Measurements from ENCODE around the gene RAD51D. TPM values are rescaled to one million over a fixed set of nuclear protein-coding genes. Genes with fewer than 3 reads are reported as not detected.
"Not testable (repeated sequence)": the region's sequence is repeated elsewhere in the genome, so short reads cannot be mapped to it uniquely, and the experiment has no call there.

Gene RAD51D
- total RNA-seq, 2 experiments from 2014 or later: 25.6 to 25.9 TPM

- H3K27me3 Mint-ChIP-seq: peaks cover 13% of the 10 kb centered on the region
- ChIA-PET POLR2A (no interaction called here), CTCF (no interaction called here)
- no peak overlapping the region for H3K4me3 Mint-ChIP-seq
- H3K36me3 Mint-ChIP-seq (ENCODE audit: low read depth): no peaks in the 10 kb centered on the region
- H3K9me3 Mint-ChIP-seq: no peaks in the 10 kb centered on the region
- H3K4me1 Mint-ChIP-seq: peaks cover 2% of the 10 kb centered on the region
- no peak for DNase-seq
- no peak overlapping the region for H3K27ac Mint-ChIP-seq
Observed at GRCh38 chr17:35154196-35155165, 34.8 kb upstream of the RAD51D start.

- Mint-ChIP-seq H3K4me1 (no peaks in the 10 kb centered on the region), H3K9me3 (no peaks in the 10 kb centered on the region), H3K4me3 (no peak overlapping the region), H3K27me3 (peaks cover 11% of the 10 kb centered on the region), H3K27ac (no peak overlapping the region), H3K36me3 (ENCODE audit: low read depth) (no peaks in the 10 kb centered on the region)
- DNase-seq: no peak
- CTCF ChIA-PET: no interaction called here
- POLR2A ChIA-PET: no interaction called here
Observed at GRCh38 chr17:35152421-35153140, 32.9 kb upstream of the RAD51D start.

- H3K27me3 Mint-ChIP-seq: peaks cover 11% of the 10 kb centered on the region
- H3K36me3 Mint-ChIP-seq (ENCODE audit: low read depth); CTCF ChIA-PET; DNase-seq; H3K27ac Mint-ChIP-seq; H3K9me3 Mint-ChIP-seq; H3K4me3 Mint-ChIP-seq; POLR2A ChIA-PET; H3K4me1 Mint-ChIP-seq: not testable (repeated sequence)
Observed at GRCh38 chr17:35151080-35151479, 31.4 kb upstream of the RAD51D start.

- H3K36me3 Mint-ChIP-seq (ENCODE audit: low read depth): no peaks in the 10 kb centered on the region
- H3K9me3 Mint-ChIP-seq: no peaks in the 10 kb centered on the region
- ChIA-PET CTCF (interaction anchor here (1.2 kb wide), 1 partner anchor 78 kb away, joined by 3 read pairs; no protein-coding TSS in a partner anchor), POLR2A (interaction anchor here (1.6 to 2.3 kb wide), 2 partner anchors 9 to 23 kb away, joined by 3 to 6 read pairs; no protein-coding TSS in a partner anchor)
- no peak for DNase-seq
- H3K4me1 Mint-ChIP-seq: no peaks in the 10 kb centered on the region
- H3K27me3 Mint-ChIP-seq: peaks cover 11% of the 10 kb centered on the region
- no peak overlapping the region for H3K4me3 Mint-ChIP-seq
- no peak overlapping the region for H3K27ac Mint-ChIP-seq
Observed at GRCh38 chr17:35149941-35150340, 30.3 kb upstream of the RAD51D start.

- H3K36me3 Mint-ChIP-seq (ENCODE audit: low read depth): no peaks in the 10 kb centered on the region
- ChIA-PET CTCF (interaction anchor here (0.6 kb wide), 1 partner anchor 615 kb away, joined by 3 read pairs; no protein-coding TSS in a partner anchor), POLR2A (interaction anchor here (0.6 to 2.3 kb wide), 3 partner anchors 10 to 227 kb away, joined by 3 to 6 read pairs (median 6); no protein-coding TSS in a partner anchor)
- H3K4me3 Mint-ChIP-seq: no peak overlapping the region
- H3K9me3 Mint-ChIP-seq: no peaks in the 10 kb centered on the region
- peaks cover 6% of the 10 kb centered on the region for H3K4me1 Mint-ChIP-seq
- H3K27ac Mint-ChIP-seq: no peak overlapping the region
- DNase-seq: no peak
- H3K27me3 Mint-ChIP-seq: peaks cover 10% of the 10 kb centered on the region
Observed at GRCh38 chr17:35148144-35148543, 28.5 kb upstream of the RAD51D start.

GRCh38 chr17:35147375-35147905 is 27.8 kb upstream of the RAD51D start, which contains the start of gene UNC45B:
Gene UNC45B (plus strand): TSS chr17:35147817. CDS start chr17:35148264, 447 bp downstream.
- CTCF ChIA-PET: no interaction called here
- H3K27me3 Mint-ChIP-seq: peaks cover 4% of the 10 kb centered on the region
- POLR2A ChIA-PET: interaction anchor here (1.3 kb wide), 1 partner anchor 67 kb away, joined by 4 read pairs; no protein-coding TSS in a partner anchor
- DNase-seq: no peak
- H3K27ac Mint-ChIP-seq: no peak within 1 kb of the TSS
- no peaks in the 10 kb centered on the region for H3K9me3 Mint-ChIP-seq
- no peak within 1 kb of the TSS for H3K4me3 Mint-ChIP-seq
- peaks cover 8% of the 10 kb centered on the region for H3K4me1 Mint-ChIP-seq
- H3K36me3 Mint-ChIP-seq (ENCODE audit: low read depth): no peaks in the 10 kb centered on the region

- ChIA-PET POLR2A (interaction anchor here (1.3 kb wide), 1 partner anchor 68 kb away, joined by 4 read pairs; no protein-coding TSS in a partner anchor), CTCF (no interaction called here)
- Mint-ChIP-seq H3K4me3 (no peak overlapping the region), H3K9me3 (no peaks in the 10 kb centered on the region), H3K27me3 (no peaks in the 10 kb centered on the region), H3K36me3 (ENCODE audit: low read depth) (no peaks in the 10 kb centered on the region), H3K4me1 (peaks cover 12% of the 10 kb centered on the region), H3K27ac (no peak overlapping the region)
- DNase-seq: no peak
Observed at GRCh38 chr17:35146214-35146833, 26.7 kb upstream of the RAD51D start.

GRCh38 chr17:35144840-35145239 is 25.2 kb upstream of the RAD51D start:
- CTCF ChIA-PET: no interaction called here
- H3K9me3 Mint-ChIP-seq: no peaks in the 10 kb centered on the region
- no peak overlapping the region for H3K4me3 Mint-ChIP-seq
- H3K27me3 Mint-ChIP-seq: no peaks in the 10 kb centered on the region
- no peak for DNase-seq
- no peak overlapping the region for H3K27ac Mint-ChIP-seq
- no peaks in the 10 kb centered on the region for H3K36me3 Mint-ChIP-seq (ENCODE audit: low read depth)
- peaks cover 23% of the 10 kb centered on the region for H3K4me1 Mint-ChIP-seq
- POLR2A ChIA-PET: interaction anchor here (0.6 to 5.6 kb wide), 2 partner anchors 69 to 97 kb away, joined by 3 to 83 read pairs; partner anchors contain the start of gene SLFN5

GRCh38 chr17:35142467-35142796 is 22.8 kb upstream of the RAD51D start:
- ChIA-PET CTCF (interaction anchor here (0.9 to 1.5 kb wide), 2 partner anchors 18 to 389 kb away, joined by 4 to 5 read pairs; no protein-coding TSS in a partner anchor), POLR2A (interaction anchor here (0.8 to 5.6 kb wide), 9 partner anchors 11 to 437 kb away, joined by 3 to 83 read pairs (median 10); partner anchors contain the start of genes CCT6B, SLFN12L, SLFN5 and ZNF830)

GRCh38 chr17:35141681-35142466 is 22.2 kb upstream of the RAD51D start, which contains the start of gene NLE1:
Gene NLE1 (minus strand): TSS chr17:35142303. CDS start chr17:35142275, 28 bp downstream.
- DNase-seq: peak; percentile 89
- Mint-ChIP-seq H3K9me3 (no peaks in the 10 kb centered on the region), H3K36me3 (ENCODE audit: low read depth) (peaks cover 19% of the 10 kb centered on the region), H3K27me3 (no peaks in the 10 kb centered on the region), H3K27ac (peak within 1 kb of the TSS; percentile 65), H3K4me3 (peak within 1 kb of the TSS; percentile 77), H3K4me1 (peaks cover 30% of the 10 kb centered on the region)
- ChIA-PET CTCF (interaction anchor here (0.7 to 2.2 kb wide), 15 partner anchors 11 to 622 kb away, joined by 3 to 14 read pairs (median 4); partner anchors contain the start of genes RAD51D and SLFN5), POLR2A (interaction anchor here (0.7 to 5.6 kb wide), 20 partner anchors 11 to 437 kb away, joined by 3 to 83 read pairs (median 4); partner anchors contain the start of genes CCT6B, SLFN12L, SLFN5 and ZNF830)

More at GRCh38 chr17:35142467-35142796, 22.8 kb upstream of the RAD51D start:
- Mint-ChIP-seq H3K4me1 (peaks cover 30% of the 10 kb centered on the region), H3K27me3 (no peaks in the 10 kb centered on the region), H3K27ac (peak overlapping the region; percentile 65), H3K36me3 (ENCODE audit: low read depth) (peaks cover 14% of the 10 kb centered on the region), H3K9me3 (no peaks in the 10 kb centered on the region), H3K4me3 (peak overlapping the region; percentile 77)
- no peak for DNase-seq

GRCh38 chr17:35138218-35138617 is 18.6 kb upstream of the RAD51D start:
- H3K27me3 Mint-ChIP-seq: no peaks in the 10 kb centered on the region
- H3K4me3 Mint-ChIP-seq: no peak overlapping the region
- CTCF ChIA-PET: interaction anchor here (0.8 kb wide), 1 partner anchor 20 kb away, joined by 3 read pairs; no protein-coding TSS in a partner anchor
- no peak overlapping the region for H3K27ac Mint-ChIP-seq
- no peaks in the 10 kb centered on the region for H3K9me3 Mint-ChIP-seq
- POLR2A ChIA-PET: interaction anchor here (1.6 kb wide), 1 partner anchor 11 kb away, joined by 5 read pairs; no protein-coding TSS in a partner anchor
- DNase-seq: no peak
- H3K4me1 Mint-ChIP-seq: peaks cover 24% of the 10 kb centered on the region
- H3K36me3 Mint-ChIP-seq (ENCODE audit: low read depth): peaks cover 49% of the 10 kb centered on the region

All from activated CD4-positive, alpha-beta memory T cell treated with anti-CD3 and anti-CD28 coated beads, Interleukin-2, amount 10 ng/mL, durations not matched to agents 7 days and 5 days (primary cell).